ENCODE measurements around the gene GRK3.

GRK3 gene

GRCh38 chr22:25627271-25627852 is 62.9 kb downstream of the GRK3 start:
- TF ChIP-seq JUND (IDR thresholded peaks at IDR 0.05; ENCODE audit: low read depth), result no peak
- no peak for DNase-seq (ENCODE audit: low read depth in 1 of 2, low spot score in 1 of 2)
- in situ Hi-C loops (cut with HindIII; ENCODE audit: low pct_unique_long_range_greater_than_20kb, low sequenced_read_pairs), result no loop called here

DNA sequence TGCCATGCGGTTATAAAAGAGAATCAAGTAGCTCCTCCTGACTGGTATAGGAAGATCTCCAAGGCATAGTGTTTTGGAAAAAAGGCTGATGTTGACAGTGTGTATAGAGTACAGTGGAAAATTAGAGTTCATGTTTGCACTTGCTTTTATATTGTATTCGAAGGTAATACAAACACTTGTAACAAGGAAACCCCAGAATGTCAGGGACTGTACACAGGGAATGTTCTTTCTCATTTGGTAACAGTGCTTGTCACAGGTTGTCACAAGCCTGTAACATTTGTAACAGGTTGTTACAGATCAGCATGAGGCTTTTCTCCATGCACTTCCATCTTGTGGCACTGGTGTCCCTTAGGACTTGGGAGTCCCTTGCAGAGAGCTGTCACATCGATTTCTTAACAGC is 64.0 kb downstream of the GRK3 start:
- no peak for DNase-seq (ENCODE audit: low read depth in 1 of 2, low spot score in 1 of 2)
- TF ChIP-seq JUND (IDR thresholded peaks at IDR 0.05; ENCODE audit: low read depth), result no peak
- in situ Hi-C loops (cut with HindIII; ENCODE audit: low pct_unique_long_range_greater_than_20kb, low sequenced_read_pairs), result no loop called here

DNA sequence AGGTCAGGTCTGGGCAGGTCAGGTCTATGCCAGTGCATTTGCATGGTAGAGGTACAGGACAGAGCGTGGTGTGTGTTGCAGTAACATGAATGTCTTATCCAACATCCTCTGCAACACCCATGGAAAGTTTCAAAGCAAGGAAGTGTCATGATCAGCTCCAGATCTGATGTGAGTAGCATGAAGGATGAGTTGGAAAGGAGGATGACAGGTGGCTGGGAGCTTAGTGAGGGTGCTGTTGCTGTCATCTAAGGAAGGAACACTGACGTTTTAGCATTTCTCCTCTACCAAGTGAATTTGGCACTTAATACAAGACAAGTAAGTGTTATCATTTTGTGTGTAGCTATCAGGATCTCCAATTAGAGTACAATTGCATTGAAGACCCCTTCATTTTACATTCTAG is 65.1 kb downstream of the GRK3 start:
- TF ChIP-seq JUND (IDR thresholded peaks at IDR 0.05; ENCODE audit: low read depth), result no peak
- no peak for DNase-seq (ENCODE audit: low read depth in 1 of 2, low spot score in 1 of 2)
- in situ Hi-C loops (cut with HindIII; ENCODE audit: low pct_unique_long_range_greater_than_20kb, low sequenced_read_pairs), result no loop called here

- DNase-seq (ENCODE audit: low read depth in 1 of 2, low spot score in 1 of 2), result no peak
- no peak for TF ChIP-seq JUND (IDR thresholded peaks at IDR 0.05; ENCODE audit: low read depth)
- in situ Hi-C loops (cut with HindIII; ENCODE audit: low pct_unique_long_range_greater_than_20kb, low sequenced_read_pairs), result no loop called here
Observed at GRCh38 chr22:25630447-25630846, 66.0 kb downstream of the GRK3 start.

DNA sequence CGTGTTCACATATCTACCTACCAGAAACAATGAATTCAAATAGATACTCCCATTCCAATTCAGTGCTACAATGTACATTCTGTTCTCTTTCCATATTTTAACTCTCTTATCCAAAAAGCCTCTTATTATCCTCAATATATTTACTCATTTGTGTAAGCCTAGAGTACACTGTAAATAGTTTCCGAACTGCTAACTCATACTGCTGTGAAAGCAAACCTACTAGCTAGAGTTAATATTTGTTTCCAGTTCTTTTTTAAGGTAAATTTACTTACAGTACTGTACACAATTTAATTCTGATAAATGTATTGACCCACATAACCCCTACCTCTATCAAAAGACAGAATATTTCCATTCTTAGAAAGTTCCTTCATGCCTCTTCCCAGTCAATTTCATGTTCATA is 71.8 kb downstream of the GRK3 start:
- TF ChIP-seq JUND (IDR thresholded peaks at IDR 0.05; ENCODE audit: low read depth), result no peak
- in situ Hi-C loops (cut with HindIII; ENCODE audit: low pct_unique_long_range_greater_than_20kb, low sequenced_read_pairs), result no loop called here
- DNase-seq (ENCODE audit: low read depth in 1 of 2, low spot score in 1 of 2), result no peak

GRCh38 chr22:25637032-25637431 is 72.6 kb downstream of the GRK3 start:
- no peak for TF ChIP-seq JUND (IDR thresholded peaks at IDR 0.05; ENCODE audit: low read depth)
- in situ Hi-C loops (cut with HindIII; ENCODE audit: low pct_unique_long_range_greater_than_20kb, low sequenced_read_pairs), result no loop called here
- no peak for DNase-seq (ENCODE audit: low read depth in 1 of 2, low spot score in 1 of 2)

- in situ Hi-C loops (cut with HindIII; ENCODE audit: low pct_unique_long_range_greater_than_20kb, low sequenced_read_pairs), result no loop called here
- DNase-seq (ENCODE audit: low read depth in 1 of 2, low spot score in 1 of 2), result no peak
- no peak for TF ChIP-seq JUND (IDR thresholded peaks at IDR 0.05; ENCODE audit: low read depth)
Observed at GRCh38 chr22:25637672-25638071, 73.2 kb downstream of the GRK3 start.

- no peak for TF ChIP-seq JUND (IDR thresholded peaks at IDR 0.05; ENCODE audit: low read depth)
- in situ Hi-C loops (cut with HindIII; ENCODE audit: low pct_unique_long_range_greater_than_20kb, low sequenced_read_pairs), result no loop called here
- no peak for DNase-seq (ENCODE audit: low read depth in 1 of 2, low spot score in 1 of 2)
Observed at GRCh38 chr22:25638638-25639037, 74.2 kb downstream of the GRK3 start.

GRCh38 chr22:25641650-25642049 is 77.2 kb downstream of the GRK3 start:
- DNase-seq (ENCODE audit: low read depth in 1 of 2, low spot score in 1 of 2), result no peak
- in situ Hi-C loops (cut with HindIII; ENCODE audit: low pct_unique_long_range_greater_than_20kb, low sequenced_read_pairs), result no loop called here
- TF ChIP-seq JUND (IDR thresholded peaks at IDR 0.05; ENCODE audit: low read depth), result no peak

DNA sequence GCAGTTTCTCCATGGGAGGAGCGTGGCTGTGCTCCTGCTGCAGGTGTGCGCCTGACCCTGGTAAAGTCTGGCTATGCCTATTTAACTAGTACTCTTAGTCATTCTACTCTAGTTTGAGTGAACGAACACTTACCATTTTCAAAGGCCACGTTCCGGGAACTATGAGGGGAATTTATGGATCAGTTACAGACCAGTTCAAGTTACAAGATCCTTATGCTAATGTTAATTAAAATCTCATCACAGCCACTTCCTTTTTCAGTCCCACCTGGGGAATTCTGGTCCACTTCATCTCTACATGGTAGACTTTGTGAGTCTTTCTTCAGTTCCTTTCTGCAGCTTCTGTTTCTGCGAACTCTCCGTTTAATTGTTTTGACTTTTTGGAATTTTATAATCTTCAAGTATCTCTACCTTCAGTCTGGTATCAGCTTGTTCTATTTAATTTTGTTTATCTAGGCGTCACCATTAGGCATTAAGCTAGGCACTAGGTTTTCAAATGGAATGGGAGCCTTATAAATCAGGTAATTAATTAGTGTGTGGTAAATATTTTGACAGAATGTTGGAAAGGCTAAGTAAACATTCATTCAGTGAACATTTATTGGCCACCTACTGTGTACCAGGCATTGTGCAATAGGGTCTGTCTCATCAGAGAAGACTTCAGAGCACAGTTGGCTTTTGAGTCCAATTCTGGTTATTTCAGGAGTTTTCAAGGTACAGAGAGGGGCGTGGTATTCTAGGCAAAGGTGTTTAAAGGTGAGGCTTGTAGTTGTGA is 78.9 kb downstream of the GRK3 start:
- no peak for DNase-seq (ENCODE audit: low read depth in 1 of 2, low spot score in 1 of 2)
- in situ Hi-C loops (cut with HindIII; ENCODE audit: low pct_unique_long_range_greater_than_20kb, low sequenced_read_pairs), result no loop called here
- no peak for TF ChIP-seq JUND (IDR thresholded peaks at IDR 0.05; ENCODE audit: low read depth)

- in situ Hi-C loops (cut with HindIII; ENCODE audit: low pct_unique_long_range_greater_than_20kb, low sequenced_read_pairs), result no loop called here
Observed at GRCh38 chr22:25644122-25644521, 79.6 kb downstream of the GRK3 start.

DNA sequence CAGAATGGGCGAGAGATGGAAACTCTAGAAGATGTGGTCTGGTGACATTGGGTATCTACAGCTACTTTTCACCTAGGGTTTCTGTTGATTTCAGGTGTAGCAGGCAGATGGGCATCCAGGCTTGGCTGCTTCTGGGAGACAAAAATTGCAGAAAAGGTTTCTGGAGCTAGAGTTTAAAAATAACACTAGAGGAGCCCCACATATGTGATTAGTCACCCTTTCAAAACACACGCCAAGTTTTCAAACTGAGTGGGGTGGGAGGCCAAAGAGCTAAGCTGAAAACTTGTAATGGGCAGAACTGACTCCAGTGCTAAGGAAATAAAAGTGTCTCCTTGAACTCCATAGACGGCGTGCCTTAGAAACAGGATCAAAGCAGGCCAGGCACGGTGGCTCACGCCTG is 80.8 kb downstream of the GRK3 start:
- in situ Hi-C loops (cut with HindIII; ENCODE audit: low pct_unique_long_range_greater_than_20kb, low sequenced_read_pairs), result no loop called here
- no peak for DNase-seq (ENCODE audit: low read depth in 1 of 2, low spot score in 1 of 2)
- no peak for TF ChIP-seq JUND (IDR thresholded peaks at IDR 0.05; ENCODE audit: low read depth)

More at GRCh38 chr22:25644122-25644521, 79.6 kb downstream of the GRK3 start:
- TF ChIP-seq JUND (IDR thresholded peaks at IDR 0.05; ENCODE audit: low read depth), result no peak
- DNase-seq (ENCODE audit: low read depth in 1 of 2, low spot score in 1 of 2), result no peak

DNA sequence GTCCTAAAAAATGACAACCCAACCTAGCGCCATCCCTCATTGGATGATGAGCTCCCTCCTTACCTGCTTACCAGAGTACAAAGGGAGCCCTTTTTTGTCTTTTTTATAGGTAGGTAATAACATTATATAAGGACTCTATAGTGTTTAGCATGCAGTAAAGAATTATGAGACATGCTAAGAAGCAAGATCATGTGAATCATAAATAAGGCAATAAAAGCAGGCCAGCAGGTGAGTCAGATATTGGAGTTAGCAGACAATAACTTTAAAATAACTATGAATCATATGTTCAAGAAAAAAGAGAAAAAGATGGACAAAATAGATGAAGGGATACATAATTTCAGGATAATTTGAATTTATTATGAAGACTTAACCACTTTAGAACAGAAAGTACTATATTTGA is 81.5 kb downstream of the GRK3 start:
- no peak for TF ChIP-seq JUND (IDR thresholded peaks at IDR 0.05; ENCODE audit: low read depth)
- in situ Hi-C loops (cut with HindIII; ENCODE audit: low pct_unique_long_range_greater_than_20kb, low sequenced_read_pairs), result no loop called here
- no peak for DNase-seq (ENCODE audit: low read depth in 1 of 2, low spot score in 1 of 2)

- TF ChIP-seq JUND (IDR thresholded peaks at IDR 0.05; ENCODE audit: low read depth), result no peak
- in situ Hi-C loops (cut with HindIII; ENCODE audit: low pct_unique_long_range_greater_than_20kb, low sequenced_read_pairs), result no loop called here
- DNase-seq (ENCODE audit: low read depth in 1 of 2, low spot score in 1 of 2), result no peak
Observed at GRCh38 chr22:25650833-25651232, 86.4 kb downstream of the GRK3 start.

All from T47D (cell line).